Measurements from ENCODE around the gene CCDC51. TPM values are rescaled to one million over a fixed set of nuclear protein-coding genes. Genes with fewer than 3 reads are reported as not detected.

The CCDC51 gene
- polyA plus RNA-seq, 1 of the 3 experiments (the other 2 are of a cell fraction), result 24.2 TPM

DNA sequence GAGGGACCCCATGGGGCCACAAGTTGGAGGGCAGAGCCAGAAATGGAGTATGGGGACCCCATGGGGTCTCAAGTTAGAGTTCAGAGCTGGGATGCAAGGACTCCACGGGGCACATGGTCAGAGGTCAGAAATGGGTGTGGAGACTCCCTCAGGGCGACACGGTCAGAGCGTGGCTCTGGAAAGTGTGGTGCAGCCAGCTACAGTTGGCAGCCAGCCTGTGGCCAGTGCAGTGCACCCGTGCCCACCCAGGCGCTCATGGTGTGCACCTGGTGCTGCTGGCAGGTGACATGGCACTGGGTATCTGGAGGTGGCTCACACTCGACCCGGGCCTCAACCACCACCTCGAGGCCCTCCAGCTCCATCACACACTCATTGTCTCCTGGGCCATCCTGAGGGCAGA lies 21.3 kb downstream of the CCDC51 start (continued):
- TF ChIP-seq, protein P1, sequence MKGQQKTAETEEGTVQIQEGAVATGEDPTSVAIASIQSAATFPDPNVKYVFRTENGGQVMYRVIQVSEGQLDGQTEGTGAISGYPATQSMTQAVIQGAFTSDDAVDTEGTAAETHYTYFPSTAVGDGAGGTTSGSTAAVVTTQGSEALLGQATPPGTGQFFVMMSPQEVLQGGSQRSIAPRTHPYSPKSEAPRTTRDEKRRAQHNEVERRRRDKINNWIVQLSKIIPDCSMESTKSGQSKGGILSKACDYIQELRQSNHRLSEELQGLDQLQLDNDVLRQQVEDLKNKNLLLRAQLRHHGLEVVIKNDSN (IDR thresholded peaks at IDR 0.05; ENCODE audit: borderline replicate concordance, low read depth), result no peak
- no peak for TF ChIP-seq YY1 (IDR thresholded peaks at IDR 0.05; ENCODE audit: low read depth)
- TF ChIP-seq MXI1 (IDR thresholded peaks at IDR 0.05; ENCODE audit: low read depth, low read length), result no peak
- no peak for TF ChIP-seq NRF1 (IDR thresholded peaks at IDR 0.05; ENCODE audit: low read depth, low read length)
- TF ChIP-seq, protein P2, sequence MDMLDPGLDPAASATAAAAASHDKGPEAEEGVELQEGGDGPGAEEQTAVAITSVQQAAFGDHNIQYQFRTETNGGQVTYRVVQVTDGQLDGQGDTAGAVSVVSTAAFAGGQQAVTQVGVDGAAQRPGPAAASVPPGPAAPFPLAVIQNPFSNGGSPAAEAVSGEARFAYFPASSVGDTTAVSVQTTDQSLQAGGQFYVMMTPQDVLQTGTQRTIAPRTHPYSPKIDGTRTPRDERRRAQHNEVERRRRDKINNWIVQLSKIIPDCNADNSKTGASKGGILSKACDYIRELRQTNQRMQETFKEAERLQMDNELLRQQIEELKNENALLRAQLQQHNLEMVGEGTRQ (IDR thresholded peaks at IDR 0.05; ENCODE audit: borderline replicate concordance, low read depth, low read length), result no peak
- TF ChIP-seq POLR2AphosphoS5 (IDR thresholded peaks at IDR 0.05; ENCODE audit: low read depth, low read length), result no peak
- TF ChIP-seq MEF2A (IDR thresholded peaks at IDR 0.05; ENCODE audit: borderline replicate concordance, low read depth), result no peak

DNA sequence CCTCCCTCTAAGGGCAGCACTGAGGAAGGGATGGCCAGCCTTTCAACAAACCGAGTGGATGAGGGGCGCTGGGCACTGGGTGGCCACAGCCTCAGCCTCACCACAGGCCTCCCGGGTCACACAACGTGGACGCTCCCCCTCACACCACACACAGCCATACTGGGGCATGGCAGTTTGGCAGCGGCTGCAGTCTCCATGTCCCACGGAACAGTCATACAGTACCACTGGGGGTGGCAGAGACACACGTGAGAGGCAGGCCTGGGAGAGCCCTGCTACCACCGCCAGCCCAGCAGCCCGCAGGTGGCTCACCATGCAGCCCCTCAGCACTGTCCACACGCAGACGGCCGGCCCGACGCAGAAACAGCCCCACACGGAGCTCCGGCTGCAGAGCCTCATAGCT lies 21.8 kb downstream of the CCDC51 start:
- no peaks in the 10 kb centered on the region for H3F3A ChIP-seq (replicated peaks; ENCODE audit: insufficient read depth)
- H3K9me2 ChIP-seq, result no peaks in the 10 kb centered on the region
- no peaks in the 10 kb centered on the region for H3K9me3 ChIP-seq
- TF ChIP-seq NRF1 (IDR thresholded peaks at IDR 0.05; ENCODE audit: low read depth, low read length), result no peak
- TF ChIP-seq, protein P3, sequence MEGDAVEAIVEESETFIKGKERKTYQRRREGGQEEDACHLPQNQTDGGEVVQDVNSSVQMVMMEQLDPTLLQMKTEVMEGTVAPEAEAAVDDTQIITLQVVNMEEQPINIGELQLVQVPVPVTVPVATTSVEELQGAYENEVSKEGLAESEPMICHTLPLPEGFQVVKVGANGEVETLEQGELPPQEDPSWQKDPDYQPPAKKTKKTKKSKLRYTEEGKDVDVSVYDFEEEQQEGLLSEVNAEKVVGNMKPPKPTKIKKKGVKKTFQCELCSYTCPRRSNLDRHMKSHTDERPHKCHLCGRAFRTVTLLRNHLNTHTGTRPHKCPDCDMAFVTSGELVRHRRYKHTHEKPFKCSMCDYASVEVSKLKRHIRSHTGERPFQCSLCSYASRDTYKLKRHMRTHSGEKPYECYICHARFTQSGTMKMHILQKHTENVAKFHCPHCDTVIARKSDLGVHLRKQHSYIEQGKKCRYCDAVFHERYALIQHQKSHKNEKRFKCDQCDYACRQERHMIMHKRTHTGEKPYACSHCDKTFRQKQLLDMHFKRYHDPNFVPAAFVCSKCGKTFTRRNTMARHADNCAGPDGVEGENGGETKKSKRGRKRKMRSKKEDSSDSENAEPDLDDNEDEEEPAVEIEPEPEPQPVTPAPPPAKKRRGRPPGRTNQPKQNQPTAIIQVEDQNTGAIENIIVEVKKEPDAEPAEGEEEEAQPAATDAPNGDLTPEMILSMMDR (IDR thresholded peaks at IDR 0.05), result no peak
- TF ChIP-seq TEAD4 (IDR thresholded peaks at IDR 0.05; ENCODE audit: borderline replicate concordance, insufficient read depth), result no peak
- no peak for TF ChIP-seq SIN3A (IDR thresholded peaks at IDR 0.05; ENCODE audit: borderline replicate concordance, low read depth, low read length)
- TF ChIP-seq RAD21 (IDR thresholded peaks at IDR 0.05; ENCODE audit: low read length), result no peak
- TF ChIP-seq FOSL2 (IDR thresholded peaks at IDR 0.05; ENCODE audit: borderline replicate concordance, low read depth), result no peak
- TF ChIP-seq, protein P4, sequence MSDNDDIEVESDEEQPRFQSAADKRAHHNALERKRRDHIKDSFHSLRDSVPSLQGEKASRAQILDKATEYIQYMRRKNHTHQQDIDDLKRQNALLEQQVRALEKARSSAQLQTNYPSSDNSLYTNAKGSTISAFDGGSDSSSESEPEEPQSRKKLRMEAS (IDR thresholded peaks at IDR 0.05; ENCODE audit: low read depth), result no peak
- TF ChIP-seq ELF1 (IDR thresholded peaks at IDR 0.05), result no peak
- TF ChIP-seq MXI1 (IDR thresholded peaks at IDR 0.05; ENCODE audit: low read depth, low read length), result no peak
- no peaks in the 10 kb centered on the region for H4K20me1 ChIP-seq (ENCODE audit: insufficient read depth)
- no peaks in the 10 kb centered on the region for H3K27me3 ChIP-seq (ENCODE audit: insufficient read depth)
- WGBS (ENCODE audit: low lambda C conversion rate), result 95% methylated on average over 16 of the region's 17 CpGs
- no peak overlapping the region for H3K9ac ChIP-seq
- H3K79me2 ChIP-seq (ENCODE audit: insufficient read depth), result peaks cover 10% of the 10 kb centered on the region; the same call in 1 of the 2 replicates
- ChIA-PET POLR2A (no interaction called here), CTCF (interaction anchor here (1.2 to 14.1 kb wide), 4 partner anchors 9 to 144 kb away, joined by 5 to 156 read pairs (median 34); no protein-coding TSS in a partner anchor)
- H3K4me1 ChIP-seq (ENCODE audit: control insufficient read depth in 1 of 2, insufficient read depth in 2 of 2, low read depth in 1 of 2, low read length in 1 of 2), result peaks cover 0 to 16% of the 10 kb centered on the region in 2 experiments; a peak in 1 of 4 replicates
- H2AFZ ChIP-seq (ENCODE audit: low read depth), result no peak overlapping the region
- H3K36me3 ChIP-seq (replicated peaks in 1 of 2; ENCODE audit: control insufficient read depth in 1 of 2, insufficient read depth in 2 of 2, low read length in 1 of 2), result peaks cover 0 to 60% of the 10 kb centered on the region in 2 experiments
- DNase-seq, result peak; percentile 32
- H3K27ac ChIP-seq (ENCODE audit: low read depth in 2 of 2, low read length in 1 of 2), result no peak overlapping the region
- no peak overlapping the region for H3K4me3 ChIP-seq (ENCODE audit: low read depth in 2 of 2, low read length in 1 of 2)
- H3K4me2 ChIP-seq, result no peak overlapping the region
